Stimulated activated CD8-positive, alpha-beta memory T cell treated with anti-CD3 and anti-CD28 coated beads, Interleukin-7, amount 100 ng/mL, for 1 hour (primary cell): ENCODE measurements around the gene NSMCE3.

ENCODE experiments used
- DNase-seq, 2 donors: peaks; one replicate each; pipeline ENCODE4 v3.0.0-alpha.2; 2020; ENCODE audit warnings: low read depth in 2 of 2

The NSMCE3 gene

GRCh38 chr15:29269485-29270168 lies at the start of gene NSMCE3:
Gene NSMCE3, minus strand, starts transcription at chr15:29269822. Its CDS starts 117 bp downstream, at chr15:29269705.
- DNase-seq: peak; percentile 78 to 82

GRCh38 chr15:29316422-29316821 lies 46.8 kb upstream of the NSMCE3 start:
- DNase-seq: no peak

GRCh38 chr15:29312387-29312786 lies 42.8 kb upstream of the NSMCE3 start:
- DNase-seq: no peak

DNA sequence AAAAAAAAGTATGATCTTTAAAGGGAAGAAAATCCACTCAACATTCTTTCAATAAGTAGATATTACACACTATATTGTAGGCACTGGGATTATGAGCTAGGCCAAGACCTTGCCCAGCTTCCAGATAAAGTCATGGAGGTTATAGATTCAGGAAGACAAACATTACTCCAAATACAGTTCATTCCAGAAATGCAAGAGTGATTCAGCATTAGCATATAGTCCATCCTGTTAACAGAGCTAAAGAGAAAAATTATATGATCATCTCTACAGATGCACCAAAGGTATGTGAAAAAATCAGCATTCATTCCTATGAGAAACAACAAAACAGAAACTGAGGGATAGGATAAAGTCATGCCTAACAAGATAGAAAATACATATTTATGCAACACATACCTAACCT lies 42.1 kb upstream of the NSMCE3 start:
- no peak for DNase-seq

GRCh38 chr15:29309139-29309538 lies 39.5 kb upstream of the NSMCE3 start:
- DNase-seq: no peak

- DNase-seq: no peak
Observed at GRCh38 chr15:29308299-29308698, 38.7 kb upstream of the NSMCE3 start.

DNA sequence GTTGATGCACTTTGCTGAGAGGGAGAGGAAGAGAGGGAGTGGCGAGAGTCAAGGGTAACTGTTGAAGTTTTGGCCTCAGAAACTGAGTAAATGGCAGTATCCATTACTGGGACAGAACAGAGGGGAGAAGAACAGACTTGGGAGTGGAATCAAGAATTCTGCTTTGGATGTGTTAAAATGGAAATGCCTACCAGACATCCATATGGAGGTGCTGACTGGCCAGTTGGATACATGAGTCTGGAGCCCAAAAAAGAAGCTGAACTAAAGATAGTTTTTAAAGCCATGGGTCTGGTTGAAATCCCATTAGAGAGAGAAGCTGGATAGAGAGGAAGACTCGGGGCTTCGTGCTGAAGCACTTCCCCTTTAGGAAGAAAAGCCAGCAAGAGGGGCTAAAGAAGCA lies 35.9 kb upstream of the NSMCE3 start:
- DNase-seq: no peak

GRCh38 chr15:29302871-29303270 lies 33.2 kb upstream of the NSMCE3 start:
- DNase-seq: no peak

DNA sequence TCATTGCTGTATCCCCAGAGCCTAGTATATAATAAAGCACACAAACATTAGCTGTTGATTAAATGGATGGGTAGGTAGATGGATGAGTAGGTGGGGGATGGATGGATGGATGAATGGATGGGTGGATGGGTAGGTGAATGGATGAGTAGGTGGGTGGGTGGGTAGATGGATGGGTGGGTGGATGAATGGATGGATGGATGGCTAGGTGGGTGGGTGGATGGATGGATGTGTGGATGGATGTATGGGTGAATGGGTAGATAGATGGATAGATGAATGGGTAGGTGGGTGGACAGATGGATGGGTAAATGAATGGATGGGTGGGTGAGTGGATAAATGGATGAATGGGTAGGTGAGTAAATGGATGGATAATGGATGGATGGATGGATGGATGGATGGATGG lies 30.2 kb upstream of the NSMCE3 start:
- DNase-seq: no peak

- no peak for DNase-seq
Observed at GRCh38 chr15:29299331-29299730, 29.7 kb upstream of the NSMCE3 start.

DNA sequence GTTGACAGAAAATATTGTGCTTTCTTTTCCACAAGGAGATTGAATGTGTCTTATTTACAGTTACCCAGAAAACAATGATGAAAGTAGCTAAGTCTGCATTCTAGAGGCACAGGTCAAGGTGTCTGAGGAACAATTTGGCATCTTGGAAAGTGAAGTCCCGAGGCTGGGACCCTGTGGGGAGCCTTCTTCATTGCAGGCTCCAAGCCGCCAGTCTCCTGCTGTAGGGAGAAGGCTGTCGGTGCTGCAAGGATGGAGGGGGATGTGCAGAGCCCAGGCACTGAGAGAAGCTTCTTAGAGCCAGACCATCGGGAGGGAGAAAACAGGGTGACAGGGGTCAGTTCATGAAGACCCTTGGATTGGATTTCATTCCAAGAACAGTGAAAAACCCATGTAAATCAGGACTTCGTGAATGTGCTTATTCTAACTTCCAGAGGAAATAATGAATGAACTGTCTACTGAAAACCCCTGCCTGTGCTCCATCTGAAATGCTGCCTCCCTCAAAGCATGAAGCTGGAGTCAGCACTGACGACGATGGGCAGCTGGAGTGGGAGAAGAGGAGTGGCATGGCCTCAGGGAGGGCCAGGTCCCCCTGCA lies 25.2 kb upstream of the NSMCE3 start:
- no peak for DNase-seq

GRCh38 chr15:29291067-29291845 lies 21.6 kb upstream of the NSMCE3 start:
- DNase-seq: no peak

DNA sequence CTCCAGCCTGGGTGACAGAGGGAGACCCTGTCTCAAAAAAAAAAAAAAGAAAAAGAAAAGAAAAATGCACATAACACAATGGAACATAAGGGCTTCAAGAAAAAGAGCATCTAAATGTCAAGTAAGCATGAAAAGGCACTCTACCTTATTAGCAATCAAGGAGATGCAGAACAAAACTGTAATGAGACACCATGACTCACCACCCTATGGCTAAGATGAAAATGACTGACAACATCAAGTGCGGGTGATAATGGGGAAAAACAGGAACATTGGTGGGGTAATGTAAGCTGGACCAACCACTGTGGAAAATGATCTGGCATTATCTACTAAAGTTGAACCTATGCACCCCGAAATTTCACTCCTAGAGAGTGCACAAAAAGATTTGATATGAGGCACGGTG lies 19.6 kb upstream of the NSMCE3 start:
- no peak for DNase-seq

DNA sequence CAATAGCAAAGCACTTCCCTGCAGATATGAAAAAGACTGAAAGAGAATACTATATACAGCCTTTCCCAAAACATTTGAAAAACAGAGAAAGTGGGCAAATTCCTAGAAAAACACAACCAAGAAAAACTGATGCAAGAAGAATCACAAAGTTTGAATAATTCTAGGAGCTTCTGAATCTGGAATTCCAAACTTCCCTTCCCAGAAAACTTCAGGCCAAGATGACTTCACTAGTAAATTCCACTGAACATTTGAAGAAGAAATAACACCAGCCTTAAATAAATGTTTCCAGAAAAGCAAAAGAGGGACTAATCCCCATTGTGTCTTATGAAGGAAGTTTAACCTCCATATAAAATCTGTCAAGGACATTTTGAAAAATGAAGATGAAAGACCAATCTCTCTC lies 15.8 kb upstream of the NSMCE3 start:
- DNase-seq: no peak

GRCh38 chr15:29283381-29283780 lies 13.8 kb upstream of the NSMCE3 start:
- no peak for DNase-seq

GRCh38 chr15:29280514-29280913 lies 10.9 kb upstream of the NSMCE3 start:
- DNase-seq: no peak

- DNase-seq: no peak
Observed at GRCh38 chr15:29278436-29279105, 8.9 kb upstream of the NSMCE3 start.

DNA sequence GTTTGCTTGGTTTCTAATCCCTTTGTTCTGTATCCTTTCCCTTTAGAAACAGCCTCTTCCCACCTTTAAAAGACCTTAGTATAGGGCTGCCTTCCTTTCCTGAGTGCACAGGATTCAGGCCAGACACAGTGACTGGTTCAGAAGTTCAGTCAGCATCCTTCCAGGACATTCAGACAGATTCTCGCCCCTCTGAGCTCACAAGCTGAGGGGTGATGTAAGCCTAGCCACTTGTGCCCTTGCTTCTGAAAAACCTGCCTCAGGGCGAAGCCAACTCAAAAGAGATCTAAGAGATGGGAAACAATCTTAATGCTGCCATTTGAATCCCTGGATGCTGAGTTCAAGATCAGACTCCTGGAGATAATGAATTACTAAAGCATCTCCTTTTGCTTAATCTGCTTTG lies 6.7 kb upstream of the NSMCE3 start:
- no peak for DNase-seq

DNA sequence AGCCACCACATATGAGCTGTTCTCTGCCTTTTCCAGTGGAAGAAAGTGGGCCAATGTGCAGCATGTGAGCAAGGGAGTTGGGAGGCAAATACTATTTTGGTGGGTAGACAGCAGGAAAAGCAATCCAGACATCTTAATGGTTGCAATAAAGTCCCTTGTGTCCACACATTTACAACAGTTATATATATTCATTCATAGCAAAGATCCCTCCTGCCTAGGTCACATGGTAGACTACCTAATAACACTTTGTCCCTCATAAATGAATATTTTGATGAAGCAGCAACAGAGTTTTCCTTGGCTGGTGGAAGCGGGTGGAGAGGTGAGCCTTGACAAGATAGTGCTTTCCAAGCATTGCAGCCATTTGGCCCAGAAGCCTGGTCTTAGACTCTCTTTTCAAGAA lies 6.2 kb upstream of the NSMCE3 start:
- no peak for DNase-seq

DNA sequence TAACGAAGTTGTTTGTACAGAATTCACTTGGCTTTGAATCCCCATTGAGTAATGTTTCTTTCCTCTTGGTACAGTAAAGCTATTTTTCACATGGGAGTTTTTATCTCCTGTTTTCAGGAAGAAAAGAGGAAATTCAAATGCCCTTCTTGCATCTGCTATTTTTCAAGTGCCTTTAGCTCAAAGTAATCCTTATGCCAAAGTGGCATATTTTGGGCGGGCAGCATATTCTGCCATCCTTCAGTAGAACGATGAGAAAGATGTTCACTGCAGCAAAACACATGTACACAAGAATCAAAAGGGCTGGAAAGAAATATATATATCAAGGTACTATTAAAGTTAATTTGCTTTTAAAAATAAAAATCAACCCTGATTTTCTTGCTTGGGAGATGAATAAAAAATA lies 5.3 kb upstream of the NSMCE3 start:
- no peak for DNase-seq

DNA sequence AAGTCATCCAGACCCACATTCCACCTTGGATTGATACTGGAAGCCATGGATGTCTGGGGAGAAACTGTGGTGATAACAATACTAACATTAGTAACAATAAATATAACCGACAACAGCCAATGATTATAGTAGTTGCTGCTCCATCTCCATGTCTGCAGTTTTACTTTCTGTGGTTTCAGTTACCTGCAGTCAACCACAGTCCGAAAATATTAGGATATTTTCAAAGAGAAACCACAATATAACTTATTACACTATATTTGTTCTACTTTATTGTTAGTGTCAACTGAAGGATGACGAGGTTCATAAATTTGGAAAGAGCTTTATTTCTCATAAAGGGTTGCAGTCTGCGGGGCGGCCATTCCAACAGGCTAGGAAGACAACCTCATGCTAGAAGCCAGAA lies 2.6 kb upstream of the NSMCE3 start:
- no peak for DNase-seq

DNA sequence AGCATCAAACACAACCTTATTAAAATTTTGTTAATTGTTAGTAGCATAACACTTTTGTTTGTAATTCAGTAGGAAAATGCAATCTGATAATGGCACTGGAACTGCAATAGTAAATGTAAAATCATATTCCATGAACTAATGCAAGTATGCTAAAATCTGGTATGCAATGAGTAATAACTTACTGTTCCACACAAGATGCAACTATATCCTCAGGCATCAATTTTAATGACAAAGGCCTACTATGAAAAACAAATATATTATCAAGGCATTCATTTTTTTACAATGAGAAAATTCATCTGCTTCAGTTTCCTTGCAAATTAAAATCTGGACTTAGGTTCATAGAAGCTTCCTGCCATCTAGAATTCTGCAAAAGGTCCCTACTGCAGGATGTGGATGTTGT lies 1.4 kb upstream of the NSMCE3 start:
- DNase-seq: no peak
